ENCODE results near the gene SHROOM1. TPM values are rescaled to one million over a fixed set of nuclear protein-coding genes. Genes with fewer than 3 reads are reported as not detected.

The SHROOM1 gene
- total and polyA plus RNA-seq, 2 of the 8 experiments (the other 6 are each of a cell fraction or from before 2014, with no cell fraction given) = 3.9 to 5.2 TPM

DNA sequence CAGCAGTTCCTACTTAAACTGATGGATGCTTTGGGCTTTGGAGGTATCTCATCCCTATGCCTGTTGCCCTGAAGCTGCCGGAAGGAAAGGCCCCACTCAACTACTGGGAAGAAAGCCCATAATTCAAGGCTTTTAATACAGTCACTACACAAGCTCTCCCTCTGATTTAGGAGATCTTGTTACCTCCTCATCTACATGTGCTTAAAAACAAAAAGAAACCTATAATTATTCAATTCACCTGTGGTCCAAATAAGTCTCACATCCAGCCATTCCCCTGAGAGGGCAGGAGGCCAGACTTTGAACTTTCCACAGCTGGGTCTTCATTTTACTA lies 42.3 kb upstream of the SHROOM1 start:
- ChIA-PET CTCF (ENCODE audit: partially characterized antibody) (interaction anchor here (0.6 to 32.2 kb wide), 4 partner anchors 11 to 483 kb away, joined by 3 to 465 read pairs (median 6); partner anchors contain the start of gene SHROOM1), POLR2A (ENCODE audit: partially characterized antibody) (interaction anchor here (0.6 to 1.6 kb wide), 8 partner anchors 9 to 166 kb away, joined by 3 to 5 read pairs (median 3); no protein-coding TSS in a partner anchor)
- no peak overlapping the region for H2BK20ac ChIP-seq (ENCODE audit: low read length)
- H3K4me3 ChIP-seq (ENCODE audit: extremely low read depth in 1 of 4, insufficient read depth in 2 of 4, low read depth in 3 of 4, low read length in 4 of 4) = no peak overlapping the region
- no peaks in the 10 kb centered on the region for H3K27me3 ChIP-seq (replicated peaks in 1 of 4; ENCODE audit: control insufficient read depth in 3 of 4, extremely low read depth in 1 of 4, insufficient read depth in 3 of 4, low read length in 3 of 4)
- no peak overlapping the region for H3K56ac ChIP-seq (replicated peaks; ENCODE audit: insufficient read length, low read depth, low read length)
- H4K8ac ChIP-seq (ENCODE audit: extremely low read depth, insufficient read depth, low read length) = no peak overlapping the region
- H2AFZ ChIP-seq (ENCODE audit: low read length) = no peak overlapping the region
- no peak overlapping the region for H2BK15ac ChIP-seq (ENCODE audit: low read length)
- FAIRE-seq (no peak), DNase-seq (ENCODE audit: low read depth in 1 of 2, low spot score in 2 of 2) (no peak)
- 100% methylated on average over 1 of the region's 1 CpG; no CpG with 5 or more reads in 1 of the 2 experiments for WGBS, 2 experiments (ENCODE audit: extremely low coverage in 1 of 2, insufficient coverage in 1 of 2, insufficient read length in 1 of 2, insufficient replicate concordance in 2 of 2, low coverage in 1 of 2, low lambda C conversion rate in 2 of 2, missing lambda C conversion rate in 1 of 2)
- no peak overlapping the region for H2BK5ac ChIP-seq (ENCODE audit: low read depth, low read length)
- no peak overlapping the region for H2BK12ac ChIP-seq (ENCODE audit: low read depth, low read length)
- H2BK120ac ChIP-seq (replicated peaks; ENCODE audit: low read depth, low read length) = no peak overlapping the region
- H3K4me2 ChIP-seq (ENCODE audit: insufficient read depth in 1 of 2, low read depth in 2 of 2, low read length in 2 of 2) = no peak overlapping the region
- H3K4me1 ChIP-seq (replicated peaks in 1 of 4; ENCODE audit: control insufficient read depth in 3 of 4, insufficient read depth in 4 of 4, low read length in 3 of 4) = no peaks in the 10 kb centered on the region
- H3K36me3 ChIP-seq (ENCODE audit: control insufficient read depth in 2 of 4, insufficient read depth in 4 of 4, low read length in 3 of 4) = peaks cover 6 to 27% (median 17%) of the 10 kb centered on the region in 4 experiments
- TF ChIP-seq, protein P1, sequence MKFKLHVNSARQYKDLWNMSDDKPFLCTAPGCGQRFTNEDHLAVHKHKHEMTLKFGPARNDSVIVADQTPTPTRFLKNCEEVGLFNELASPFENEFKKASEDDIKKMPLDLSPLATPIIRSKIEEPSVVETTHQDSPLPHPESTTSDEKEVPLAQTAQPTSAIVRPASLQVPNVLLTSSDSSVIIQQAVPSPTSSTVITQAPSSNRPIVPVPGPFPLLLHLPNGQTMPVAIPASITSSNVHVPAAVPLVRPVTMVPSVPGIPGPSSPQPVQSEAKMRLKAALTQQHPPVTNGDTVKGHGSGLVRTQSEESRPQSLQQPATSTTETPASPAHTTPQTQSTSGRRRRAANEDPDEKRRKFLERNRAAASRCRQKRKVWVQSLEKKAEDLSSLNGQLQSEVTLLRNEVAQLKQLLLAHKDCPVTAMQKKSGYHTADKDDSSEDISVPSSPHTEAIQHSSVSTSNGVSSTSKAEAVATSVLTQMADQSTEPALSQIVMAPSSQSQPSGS (IDR thresholded peaks at IDR 0.05; ENCODE audit: low read length) = no peak
- TF ChIP-seq, protein P2, sequence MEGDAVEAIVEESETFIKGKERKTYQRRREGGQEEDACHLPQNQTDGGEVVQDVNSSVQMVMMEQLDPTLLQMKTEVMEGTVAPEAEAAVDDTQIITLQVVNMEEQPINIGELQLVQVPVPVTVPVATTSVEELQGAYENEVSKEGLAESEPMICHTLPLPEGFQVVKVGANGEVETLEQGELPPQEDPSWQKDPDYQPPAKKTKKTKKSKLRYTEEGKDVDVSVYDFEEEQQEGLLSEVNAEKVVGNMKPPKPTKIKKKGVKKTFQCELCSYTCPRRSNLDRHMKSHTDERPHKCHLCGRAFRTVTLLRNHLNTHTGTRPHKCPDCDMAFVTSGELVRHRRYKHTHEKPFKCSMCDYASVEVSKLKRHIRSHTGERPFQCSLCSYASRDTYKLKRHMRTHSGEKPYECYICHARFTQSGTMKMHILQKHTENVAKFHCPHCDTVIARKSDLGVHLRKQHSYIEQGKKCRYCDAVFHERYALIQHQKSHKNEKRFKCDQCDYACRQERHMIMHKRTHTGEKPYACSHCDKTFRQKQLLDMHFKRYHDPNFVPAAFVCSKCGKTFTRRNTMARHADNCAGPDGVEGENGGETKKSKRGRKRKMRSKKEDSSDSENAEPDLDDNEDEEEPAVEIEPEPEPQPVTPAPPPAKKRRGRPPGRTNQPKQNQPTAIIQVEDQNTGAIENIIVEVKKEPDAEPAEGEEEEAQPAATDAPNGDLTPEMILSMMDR (IDR thresholded peaks at IDR 0.05; ENCODE audit: control extremely low read depth in 1 of 3, insufficient read depth in 1 of 3, low read depth in 1 of 3, low read length in 3 of 3) = no peak
- TF ChIP-seq TAF7 (optimal IDR thresholded peaks at IDR 0.05; ENCODE audit: borderline replicate concordance, low read depth, low read length) = no peak
- TF ChIP-seq BCL11A (IDR thresholded peaks at IDR 0.05; ENCODE audit: low read depth in 2 of 2, low read length in 2 of 2) = no peak
- no peak for TF ChIP-seq CBX8 (IDR thresholded peaks at IDR 0.05; ENCODE audit: borderline replicate concordance, low read depth, low read length)
- TF ChIP-seq GABPA (IDR thresholded peaks at IDR 0.05; ENCODE audit: borderline replicate concordance, insufficient read depth, low read length) = no peak
- TF ChIP-seq RNF2 (IDR thresholded peaks at IDR 0.05; ENCODE audit: borderline replicate concordance, low read depth, low read length, missing control alignments, poor library complexity, severe bottlenecking) = no peak
- no peak for TF ChIP-seq RFX5 (IDR thresholded peaks at IDR 0.05; ENCODE audit: borderline replicate concordance, low read depth, low read length)
- no peak for TF ChIP-seq JUN (IDR thresholded peaks at IDR 0.05; ENCODE audit: low read depth, low read length)
- no peaks in the 10 kb centered on the region for H3K79me1 ChIP-seq (ENCODE audit: low read depth, low read length)
- H3K4ac ChIP-seq (replicated peaks; ENCODE audit: insufficient read length, low read depth, low read length) = no peak overlapping the region
- H4K91ac ChIP-seq (replicated peaks; ENCODE audit: insufficient read length, low read length) = no peak overlapping the region
- peaks cover 2% of the 10 kb centered on the region; the same call in 1 of the 2 replicates for H3K23me2 ChIP-seq (ENCODE audit: low read depth, low read length)
- H3K9me3 ChIP-seq (ENCODE audit: insufficient read depth in 2 of 2, low read depth in 1 of 2, low read length in 1 of 2) = no peaks in the 10 kb centered on the region
- no peak overlapping the region for H2AK5ac ChIP-seq (ENCODE audit: low read depth, low read length)
- H4K20me1 ChIP-seq (replicated peaks in 1 of 2; ENCODE audit: control insufficient read depth in 1 of 2, insufficient read depth in 2 of 2, low read length in 2 of 2) = no peaks in the 10 kb centered on the region
- no peak overlapping the region for H3K27ac ChIP-seq (ENCODE audit: low read depth, low read length)
- no peak overlapping the region for H3K23ac ChIP-seq (ENCODE audit: insufficient read length)
- peaks cover 0 to under 1% of the 10 kb centered on the region in 2 experiments; a peak in 1 of 4 replicates for H3K79me2 ChIP-seq (ENCODE audit: control insufficient read depth in 1 of 2, insufficient read depth in 2 of 2, low read length in 2 of 2)
- no peak overlapping the region for H3K9ac ChIP-seq (replicated peaks in 1 of 4; ENCODE audit: extremely low read depth in 1 of 4, low read depth in 3 of 4, low read length in 3 of 4)
- no peak overlapping the region for H3K18ac ChIP-seq (ENCODE audit: extremely low read depth, low read length)
- H3K14ac ChIP-seq (ENCODE audit: insufficient read length) = no peak overlapping the region
- H4K5ac ChIP-seq (ENCODE audit: insufficient read length, low read depth, low read length) = no peak overlapping the region

All from H1 (cell line).